HPDE6-E6E7 (cell line): ENCODE measurements around the gene GPX4.

Experiments
- DNase-seq: peaks from one replicate; pipeline ENCODE4 v3.0.0; 2011; ENCODE audit warnings: missing footprints; ENCODE audit errors: extremely low spot score

Gene GPX4

GRCh38 chr19:1103708-1104310 is at the start of gene GPX4:
Gene GPX4, plus strand, starts transcription at chr19:1103994. Its CDS starts 50 bp downstream, at chr19:1104044.
- DNase-seq, result peak; percentile 90

- no peak for DNase-seq
Measured at GRCh38 chr19:1054102-1055027, 49.4 kb upstream of the GPX4 start.

GRCh38 chr19:1055028-1055425 is 48.8 kb upstream of the GPX4 start:
- no peak for DNase-seq

GRCh38 chr19:1055886-1056620 is 47.7 kb upstream of the GPX4 start:
- no peak for DNase-seq

GRCh38 chr19:1057176-1057855 is 46.5 kb upstream of the GPX4 start:
- no peak for DNase-seq

GRCh38 chr19:1058112-1058511 is 45.7 kb upstream of the GPX4 start:
- no peak for DNase-seq

GRCh38 chr19:1060689-1061088 is 43.1 kb upstream of the GPX4 start:
- DNase-seq, result no peak

- DNase-seq, result no peak
Measured at GRCh38 chr19:1061987-1062386, 41.8 kb upstream of the GPX4 start.

GRCh38 chr19:1062387-1063029 is 41.3 kb upstream of the GPX4 start:
- no peak for DNase-seq

GRCh38 chr19:1063030-1063908 is 40.5 kb upstream of the GPX4 start:
- no peak for DNase-seq

GRCh38 chr19:1063909-1064660 is 39.7 kb upstream of the GPX4 start:
- DNase-seq, result no peak

GRCh38 chr19:1064661-1065605 is 38.9 kb upstream of the GPX4 start:
- DNase-seq, result peak; percentile 67

- DNase-seq, result no peak
Measured at GRCh38 chr19:1065606-1066109, 38.1 kb upstream of the GPX4 start.

- DNase-seq, result no peak
Measured at GRCh38 chr19:1066251-1066747, 37.5 kb upstream of the GPX4 start.

GRCh38 chr19:1066748-1067340 is 37.0 kb upstream of the GPX4 start, which contains the start of gene ARHGAP45:
Gene ARHGAP45, plus strand, starts transcription at chr19:1067167. Its CDS starts 239 bp downstream, at chr19:1067406.
- no peak for DNase-seq

- DNase-seq, result no peak
Measured at GRCh38 chr19:1067341-1067957, 36.3 kb upstream of the GPX4 start.
